Kasumi-1 (cell line): ENCODE measurements around the gene SLCO1C1.

Source experiments
- DNase-seq, 2 experiments: peaks; one replicate each; lab custom pipeline; 2025; lab: John Stamatoyannopoulos, UW

SLCO1C1 gene

GRCh38 chr12:20792971-20793370 is 97.8 kb downstream of the SLCO1C1 start:
- DNase-seq = no peak

DNA sequence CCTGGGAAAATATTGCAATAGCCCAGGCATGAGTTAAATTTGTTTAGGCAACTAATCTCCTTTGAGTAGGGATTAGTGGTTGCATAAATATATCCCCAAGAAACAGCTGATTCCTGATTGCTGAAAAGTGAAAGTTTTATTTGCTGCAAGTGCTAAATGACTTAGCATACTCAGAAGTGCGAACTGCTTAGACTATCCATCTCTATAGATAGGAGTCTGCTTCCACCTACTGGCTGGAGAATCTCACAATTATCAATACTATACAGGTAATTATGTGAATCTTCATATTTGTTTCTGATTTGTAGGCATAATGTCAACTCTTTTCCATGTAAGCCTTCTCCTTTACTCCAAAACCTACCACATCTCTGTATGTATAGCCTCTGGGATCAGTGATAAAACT is 103.4 kb downstream of the SLCO1C1 start:
- DNase-seq = peak in 1 of 2 experiments; percentile 5

- DNase-seq = no peak
These were observed 105.0 kb downstream of the SLCO1C1 start for GRCh38 chr12:20800160-20800559.

DNA sequence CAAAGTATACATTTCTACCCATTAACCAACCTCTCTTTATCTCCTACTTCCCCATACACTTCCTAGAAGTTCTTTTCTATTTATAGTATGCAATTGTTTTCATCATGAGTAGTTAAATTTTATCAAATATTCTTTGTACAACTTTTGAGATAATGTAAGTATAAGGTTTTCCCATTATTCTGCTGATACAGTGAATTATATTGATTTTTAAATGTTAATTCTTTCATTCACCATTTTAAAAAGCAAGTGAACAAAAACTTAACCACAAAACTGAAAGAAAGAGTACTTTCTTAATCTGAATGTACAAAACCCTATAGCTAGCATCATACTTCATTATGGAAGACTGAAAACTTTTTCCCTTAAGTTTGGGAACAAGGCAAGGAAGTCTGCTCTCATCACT is 105.9 kb downstream of the SLCO1C1 start:
- no peak for DNase-seq
